Right lobe of liver (tissue), 6 donors: ENCODE data around the gene RHBDL1. TPM values are rescaled to one million over a fixed set of nuclear protein-coding genes. Genes with fewer than 3 reads are reported as not detected.
A peak's percentile ranks its signal among the peaks of the same experiment; 100 is the strongest.

ENCODE experiments used
- ATAC-seq, 4 donors: fragments of 200-7000 bp; cut with Tn5 transposase; one replicate each; pipeline ENCODE4 v1.9.1; 2020; ENCODE audit warnings: mild to moderate bottlenecking in 4 of 4, moderate library complexity in 4 of 4
- DNase-seq, 3 donors: peaks; one replicate each; pipeline ENCODE4 v3.0.0-alpha.2; 2020
- H3K27ac ChIP-seq, 3 donors: fragments of 200-600 bp; one replicate each; pipeline ENCODE4 v1.8.0; 2022
- H3K27me3 ChIP-seq, 2 donors: fragments of 200-600 bp; one replicate each; pipeline ENCODE4 v1.8.0; 2022
- H3K36me3 ChIP-seq, 4 donors: fragments of 200-600 bp; sonication (generic) in 1 of 4; one replicate each; pipeline versions ENCODE4 v1.5.1 to v1.8.0; 2017 to 2022; ENCODE audit warnings: control low read depth in 1 of 4
- H3K4me1 ChIP-seq, 4 donors: fragments of 200-600 bp; sonication (generic) in 1 of 4; one replicate each; pipeline versions ENCODE4 v1.5.1 to v1.8.0; 2017 to 2022; ENCODE audit warnings: control low read depth in 1 of 4
- H3K4me3 ChIP-seq, 3 donors: fragments of 200-600 bp; one replicate each; pipeline ENCODE4 v1.8.0; 2022
- H3K9me3 ChIP-seq, 4 donors: fragments of 200-600 bp; sonication (generic) in 1 of 4; one replicate each; pipeline versions ENCODE4 v1.5.1 to v1.8.0; 2017 to 2022; ENCODE audit warnings: control low read depth in 1 of 4
- CTCF ChIP-seq, 4 donors: fragments of 200-600 bp in 3 of 4; fragments of 450-650 bp in 1 of 4; IDR thresholded peaks; one replicate each; pipeline versions ENCODE4 v1.5.1 to v1.8.0; 2016 to 2022; ENCODE audit warnings: antibody characterized with exemption in 4 of 4, mild to moderate bottlenecking in 2 of 4
- POLR2A ChIP-seq: fragments of 450-650 bp; IDR thresholded peaks from one replicate; pipeline ENCODE4 v1.6.1; 2017; ENCODE audit warnings: antibody characterized with exemption, mild to moderate bottlenecking
- WGBS: methylation state at CpG from one replicate; pipeline ENCODE4 v1.1.6; 2018; ENCODE audit warnings: low coverage, low lambda C conversion rate; ENCODE audit not compliant: insufficient coverage; ENCODE audit errors: missing lambda C conversion rate; 5-methylcytosine and 5-hydroxymethylcytosine counted together
- intact Hi-C, 2 donors: fragments of 100-400 bp; cut with DNase I; formaldehyde crosslinking; loops; one replicate each; pipeline versions ENCODE4 v1.11.2 to v1.14.1; 2022
- total RNA-seq, 6 experiments: library from RNA; depleted of rRNA in 2 of 6; stranded (reverse); fragments of >200 nt in 2 of 6; fragmentation: NEBNext Ultra II Directional in 3 of 6; extraction: Animal tissue kit (Norgen Biotek cat#: 25700) in 3 of 6; gene quantifications; one replicate each; pipeline versions ENCODE4 v1.1.0 to v1.2.4, GENCODE V29; 2016 to 2023
- donor health status: DM: no; HTN: yes; CAD: no.
- donor health status: DM: no; HTN: no; CAD: no.
- donor health status: DM: no; HTN: no; CAD: no.
- donor health status: DM: no; HTN: yes; CAD: no.
- donor health status: DM: no; HTN: yes; CAD: no.

The RHBDL1 gene
- total RNA-seq, 6 experiments from 2014 or later = 0.37 to 1.1 (median 0.60) TPM

- Histone ChIP-seq H3K27ac (no peak within 1 kb of the TSS), H3K9me3 (no peaks in the 10 kb centered on the region), H3K4me1 (peaks cover 0 to 20% (median 2%) of the 10 kb centered on the region in 4 donors), H3K36me3 (no peaks in the 10 kb centered on the region), H3K4me3 (peak within 1 kb of the TSS; percentile 54 to 63 (median 58)), H3K27me3 (no peaks in the 10 kb centered on the region)
- ATAC-seq (peak; percentile 79 to 90 (median 84)), DNase-seq (peak; percentile 90 to 94 (median 93))
- intact Hi-C loops = loop anchor here (5.0 kb wide), 2 partner anchors 72 to 337 kb away; partner anchors contain the start of genes CHTF18 (in 1 of the 2) and RPUSD1 (in 1 of the 2)
- no CpG with 5 or more reads among the region's 108 CpGs for WGBS
- TF ChIP-seq CTCF (IDR thresholded peaks at IDR 0.05) (no peak), POLR2A (no peak)
These were observed 39.3 kb downstream of the RHBDL1 start, which contains the start of gene METRN for GRCh38 chr16:714558-715476. TSS of gene METRN (plus strand) at chr16:715118. CDS start at chr16:715290, 172 bp downstream.

- intact Hi-C loops = no loop called here
- H3K27ac ChIP-seq = no peak overlapping the region
These were observed 40.2 kb downstream of the RHBDL1 start for GRCh38 chr16:715477-716199.

GRCh38 chr16:716200-716568, 40.7 kb downstream of the RHBDL1 start:
- Histone ChIP-seq H3K9me3 (no peaks in the 10 kb centered on the region), H3K4me3 (peak overlapping the region; percentile 12 to 63 (median 31)), H3K27me3 (no peaks in the 10 kb centered on the region), H3K4me1 (peaks cover 0 to 27% (median 3%) of the 10 kb centered on the region in 4 donors), H3K36me3 (no peaks in the 10 kb centered on the region), H3K27ac (no peak overlapping the region)
- DNase-seq (peak; percentile 85 to 94 (median 93)), ATAC-seq (peak; percentile 50 to 70 (median 66))
- TF ChIP-seq POLR2A (no peak), CTCF (IDR thresholded peaks at IDR 0.05) (no peak)
- intact Hi-C loops = no loop called here
- no CpG with 5 or more reads among the region's 12 CpGs for WGBS

More at GRCh38 chr16:715477-716199, 40.2 kb downstream of the RHBDL1 start:
- TF ChIP-seq CTCF (IDR thresholded peaks at IDR 0.05) = peak in 2 of 4 donors; percentile 8 to 25
- no peak for TF ChIP-seq POLR2A
- no peaks in the 10 kb centered on the region for H3K27me3 ChIP-seq
- H3K36me3 ChIP-seq = no peaks in the 10 kb centered on the region
- H3K4me3 ChIP-seq = peak overlapping the region; percentile 54 to 63 (median 58)
- peak in 2 of 4 donors; percentile 1 to 10 for ATAC-seq
- H3K4me1 ChIP-seq = peaks cover 0 to 27% (median 3%) of the 10 kb centered on the region in 4 donors
- no peaks in the 10 kb centered on the region for H3K9me3 ChIP-seq
- WGBS = 4% methylated on average over 10 of the region's 74 CpGs
- no peak for DNase-seq

GRCh38 chr16:716768-717325, 41.4 kb downstream of the RHBDL1 start:
- TF ChIP-seq CTCF (IDR thresholded peaks at IDR 0.05) (no peak), POLR2A (no peak)
- H3K27ac ChIP-seq = no peak overlapping the region
- intact Hi-C loops = no loop called here
- no peaks in the 10 kb centered on the region for H3K36me3 ChIP-seq
- 65% methylated on average over 5 of the region's 29 CpGs for WGBS
- H3K4me3 ChIP-seq = no peak overlapping the region
- no peaks in the 10 kb centered on the region for H3K9me3 ChIP-seq
- ATAC-seq = no peak
- no peaks in the 10 kb centered on the region for H3K27me3 ChIP-seq
- H3K4me1 ChIP-seq = peaks cover 0 to 33% (median 5%) of the 10 kb centered on the region in 4 donors
- DNase-seq = no peak
